ENCODE data around the gene GABBR2. TPM values are rescaled to one million over a fixed set of nuclear protein-coding genes. Genes with fewer than 3 reads are reported as not detected.

GABBR2 gene
- total RNA-seq, 1 experiment from 2014 or later, result 0.76 TPM

- H3K9me2 ChIP-seq (ENCODE audit: insufficient read depth), result no peaks in the 10 kb centered on the region
- CTCF ChIA-PET, result no interaction called here
- POLR2A ChIA-PET (ENCODE audit: unreplicated experiment), result interaction anchor here (0.6 kb wide), 2 partner anchors 426 to 670 kb away, joined by 4 to 6 read pairs; no protein-coding TSS in a partner anchor
- no peaks in the 10 kb centered on the region for H3F3A ChIP-seq (ENCODE audit: insufficient read depth, low read depth)
- no peaks in the 10 kb centered on the region for H3K79me2 ChIP-seq (ENCODE audit: low read depth)
- H3K4me2 ChIP-seq, result no peak overlapping the region
- no peaks in the 10 kb centered on the region for H4K20me1 ChIP-seq (ENCODE audit: insufficient read depth)
- no peaks in the 10 kb centered on the region; the same call in 1 of the 2 replicates for H3K9me3 ChIP-seq (ENCODE audit: insufficient read depth, low read depth)
- DNase-seq, result no peak
- H3K27me3 ChIP-seq (ENCODE audit: insufficient read depth, low read depth), result no peaks in the 10 kb centered on the region
- intact Hi-C loops (cut with micrococcal nuclease; ENCODE audit: unreplicated experiment), result no loop called here
- no peak overlapping the region for H2AFZ ChIP-seq
- TF ChIP-seq EZH2 (IDR thresholded peaks at IDR 0.05; ENCODE audit: low read depth), result no peak
- TF ChIP-seq, protein P1, sequence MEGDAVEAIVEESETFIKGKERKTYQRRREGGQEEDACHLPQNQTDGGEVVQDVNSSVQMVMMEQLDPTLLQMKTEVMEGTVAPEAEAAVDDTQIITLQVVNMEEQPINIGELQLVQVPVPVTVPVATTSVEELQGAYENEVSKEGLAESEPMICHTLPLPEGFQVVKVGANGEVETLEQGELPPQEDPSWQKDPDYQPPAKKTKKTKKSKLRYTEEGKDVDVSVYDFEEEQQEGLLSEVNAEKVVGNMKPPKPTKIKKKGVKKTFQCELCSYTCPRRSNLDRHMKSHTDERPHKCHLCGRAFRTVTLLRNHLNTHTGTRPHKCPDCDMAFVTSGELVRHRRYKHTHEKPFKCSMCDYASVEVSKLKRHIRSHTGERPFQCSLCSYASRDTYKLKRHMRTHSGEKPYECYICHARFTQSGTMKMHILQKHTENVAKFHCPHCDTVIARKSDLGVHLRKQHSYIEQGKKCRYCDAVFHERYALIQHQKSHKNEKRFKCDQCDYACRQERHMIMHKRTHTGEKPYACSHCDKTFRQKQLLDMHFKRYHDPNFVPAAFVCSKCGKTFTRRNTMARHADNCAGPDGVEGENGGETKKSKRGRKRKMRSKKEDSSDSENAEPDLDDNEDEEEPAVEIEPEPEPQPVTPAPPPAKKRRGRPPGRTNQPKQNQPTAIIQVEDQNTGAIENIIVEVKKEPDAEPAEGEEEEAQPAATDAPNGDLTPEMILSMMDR (conservative IDR thresholded peaks at IDR 0.05), result no peak
- BruUV-seq (replicated peaks), result no TSS peak
- no peak overlapping the region for H3K27ac ChIP-seq
- H3K4me3 ChIP-seq, result no peak overlapping the region
- no peaks in the 10 kb centered on the region for H3K4me1 ChIP-seq (replicated peaks; ENCODE audit: insufficient read depth)
- 0 out of 2 replicates have a peak, but pooled peaks cover 7% of the 10 kb centered on the region for H3K36me3 ChIP-seq (ENCODE audit: low read depth)
Measured at GRCh38 chr9:98740226-98740881, 31.6 kb upstream of the GABBR2 start.

GRCh38 chr9:98738741-98739140 lies 30.0 kb upstream of the GABBR2 start:
- no peaks in the 10 kb centered on the region for H3K4me1 ChIP-seq (replicated peaks; ENCODE audit: insufficient read depth)
- no peaks in the 10 kb centered on the region for H3K79me2 ChIP-seq (ENCODE audit: low read depth)
- no peaks in the 10 kb centered on the region for H3F3A ChIP-seq (ENCODE audit: insufficient read depth, low read depth)
- POLR2A ChIA-PET (ENCODE audit: unreplicated experiment), result no interaction called here
- CTCF ChIA-PET, result no interaction called here
- no peak overlapping the region for H2AFZ ChIP-seq
- TF ChIP-seq, protein P1 (conservative IDR thresholded peaks at IDR 0.05), result no peak
- TF ChIP-seq EZH2 (IDR thresholded peaks at IDR 0.05; ENCODE audit: low read depth), result no peak
- H3K4me2 ChIP-seq, result no peak overlapping the region
- no peaks in the 10 kb centered on the region for H3K27me3 ChIP-seq (ENCODE audit: insufficient read depth, low read depth)
- no peaks in the 10 kb centered on the region; the same call in 1 of the 2 replicates for H3K9me3 ChIP-seq (ENCODE audit: insufficient read depth, low read depth)
- H3K27ac ChIP-seq, result no peak overlapping the region
- DNase-seq, result no peak
- intact Hi-C loops (cut with micrococcal nuclease; ENCODE audit: unreplicated experiment), result no loop called here
- H3K9me2 ChIP-seq (ENCODE audit: insufficient read depth), result no peaks in the 10 kb centered on the region
- H4K20me1 ChIP-seq (ENCODE audit: insufficient read depth), result no peaks in the 10 kb centered on the region
- H3K4me3 ChIP-seq, result no peak overlapping the region
- no TSS peak for BruUV-seq (replicated peaks)
- H3K36me3 ChIP-seq (ENCODE audit: low read depth), result 0 out of 2 replicates have a peak, but pooled peaks cover 4% of the 10 kb centered on the region

- no peaks in the 10 kb centered on the region for H3K36me3 ChIP-seq (ENCODE audit: low read depth)
- H3K4me1 ChIP-seq (replicated peaks; ENCODE audit: insufficient read depth), result no peaks in the 10 kb centered on the region
- DNase-seq, result no peak
- H3F3A ChIP-seq (ENCODE audit: insufficient read depth, low read depth), result no peaks in the 10 kb centered on the region
- intact Hi-C loops (cut with micrococcal nuclease; ENCODE audit: unreplicated experiment), result no loop called here
- H3K9me3 ChIP-seq (ENCODE audit: insufficient read depth, low read depth), result no peaks in the 10 kb centered on the region; the same call in 1 of the 2 replicates
- BruUV-seq (replicated peaks), result no TSS peak
- H3K27ac ChIP-seq, result no peak overlapping the region
- no peaks in the 10 kb centered on the region for H3K27me3 ChIP-seq (ENCODE audit: insufficient read depth, low read depth)
- no peaks in the 10 kb centered on the region for H3K79me2 ChIP-seq (ENCODE audit: low read depth)
- no peak overlapping the region for H2AFZ ChIP-seq
- H3K4me3 ChIP-seq, result no peak overlapping the region
- TF ChIP-seq, protein P1 (conservative IDR thresholded peaks at IDR 0.05), result no peak
- no peak for TF ChIP-seq EZH2 (IDR thresholded peaks at IDR 0.05; ENCODE audit: low read depth)
- ChIA-PET CTCF (no interaction called here), POLR2A (ENCODE audit: unreplicated experiment) (interaction anchor here (0.6 kb wide), 1 partner anchor 51 kb away, joined by 5 read pairs; no protein-coding TSS in a partner anchor)
- no peaks in the 10 kb centered on the region for H3K9me2 ChIP-seq (ENCODE audit: insufficient read depth)
- H3K4me2 ChIP-seq, result no peak overlapping the region
- H4K20me1 ChIP-seq (ENCODE audit: insufficient read depth), result no peaks in the 10 kb centered on the region
Measured at GRCh38 chr9:98736226-98736625, 27.5 kb upstream of the GABBR2 start.
